Activated naive CD4-positive, alpha-beta T cell treated with Interleukin-2 at 50 U/mL for 16 hours (primary cell): ENCODE results near the gene RNF220.
A peak's percentile ranks its signal among the peaks of the same experiment; 100 is the strongest.

Experiments used
- DNase-seq: peaks from one replicate; pipeline ENCODE4 v3.0.0-alpha.2; 2020

The RNF220 gene

DNA sequence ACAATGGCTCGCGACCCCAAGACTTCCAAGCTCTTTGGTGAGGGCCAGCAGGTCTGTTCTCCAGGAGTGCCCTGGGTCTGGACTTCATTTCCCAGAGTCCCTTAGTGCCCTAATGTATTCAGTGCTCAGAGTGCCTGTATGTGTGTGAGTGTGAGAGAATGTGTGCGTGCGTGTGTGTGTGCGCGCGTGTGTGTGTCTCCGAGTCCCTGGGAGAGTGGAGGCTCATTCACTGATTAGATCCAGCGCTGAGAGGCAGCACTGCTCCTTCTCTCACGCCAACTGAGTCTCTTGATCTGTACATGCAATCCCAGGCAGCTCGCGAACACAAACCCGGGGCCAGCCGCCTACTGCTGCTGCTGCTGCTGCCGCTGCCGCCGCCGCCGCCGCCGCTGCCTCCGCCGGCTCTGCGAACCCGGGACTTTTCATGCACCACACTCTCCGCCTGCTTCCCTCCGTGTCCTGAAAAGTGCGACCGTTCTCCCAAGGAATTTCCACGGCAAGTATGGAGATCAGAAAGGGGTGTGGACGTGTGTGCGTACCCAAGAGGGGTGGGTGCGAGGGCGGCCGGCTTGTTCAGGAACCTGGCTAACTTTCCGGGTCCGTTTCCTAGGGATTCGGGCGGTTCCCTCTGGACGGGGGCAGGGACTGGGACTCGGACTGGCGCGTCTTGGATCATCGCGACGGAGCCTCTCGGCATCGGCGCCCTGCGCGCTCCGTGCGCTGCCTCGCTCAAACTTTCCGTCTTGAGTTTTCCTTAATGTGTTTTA, at the start of gene RNF220:
Gene RNF220 (plus strand): TSS at position 225 of the 767 bp plus-strand sequence.
- peak; percentile 38 for DNase-seq

DNA sequence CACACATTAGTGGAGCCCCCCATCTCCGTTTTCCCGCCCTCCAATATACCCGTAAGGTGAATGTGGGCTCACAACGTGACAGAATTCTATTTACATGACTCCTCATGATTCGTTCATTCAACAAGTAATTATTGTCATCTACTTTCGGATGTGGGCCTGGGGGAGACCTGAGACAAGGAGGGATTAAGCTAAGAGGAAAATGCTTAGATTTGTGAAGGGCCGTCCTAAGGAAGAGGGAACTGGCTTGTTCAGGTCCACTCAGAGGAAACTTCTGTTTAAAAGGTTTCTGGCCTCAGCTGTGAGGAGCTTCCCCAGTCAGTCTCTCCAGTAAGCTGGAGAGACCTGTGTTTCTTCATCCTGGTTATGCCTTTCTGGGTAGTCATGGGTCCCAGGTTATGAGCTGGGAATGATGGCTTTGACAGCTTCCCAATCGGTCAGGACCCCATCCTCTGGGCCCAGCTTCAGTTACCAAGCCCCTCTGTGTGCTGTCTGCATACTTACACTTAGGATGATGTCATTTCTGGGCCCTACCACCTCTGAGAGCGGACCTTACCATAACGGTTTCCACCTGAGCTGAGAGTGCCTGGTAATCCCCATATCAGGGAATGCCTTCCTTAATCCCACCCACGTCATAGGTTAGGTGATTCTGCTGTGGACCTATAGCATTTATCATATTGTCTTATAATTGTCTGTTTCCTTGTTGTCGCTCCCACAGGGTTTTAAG, 49.3 kb upstream of the RNF220 start:
- no peak for DNase-seq

DNA sequence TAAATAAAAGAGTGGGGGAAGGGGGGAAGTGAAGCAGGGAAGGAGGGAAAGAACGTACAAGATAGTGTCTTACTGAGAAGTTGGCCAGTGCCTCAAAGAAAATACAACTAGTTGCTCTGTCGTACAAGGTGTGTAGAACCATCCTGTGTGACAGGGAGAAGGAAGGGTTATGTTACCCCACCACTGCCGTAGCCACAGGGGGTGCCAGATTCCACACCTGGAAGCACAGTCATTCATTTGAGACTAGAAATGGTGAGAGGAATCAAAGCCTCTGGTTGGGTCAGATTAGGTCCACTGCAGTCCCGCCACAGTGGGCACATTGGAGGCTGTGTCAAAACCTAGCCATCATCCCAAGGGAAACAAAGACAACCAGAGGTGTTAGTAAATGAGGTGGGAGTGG, 47.3 kb upstream of the RNF220 start:
- no peak for DNase-seq

DNA sequence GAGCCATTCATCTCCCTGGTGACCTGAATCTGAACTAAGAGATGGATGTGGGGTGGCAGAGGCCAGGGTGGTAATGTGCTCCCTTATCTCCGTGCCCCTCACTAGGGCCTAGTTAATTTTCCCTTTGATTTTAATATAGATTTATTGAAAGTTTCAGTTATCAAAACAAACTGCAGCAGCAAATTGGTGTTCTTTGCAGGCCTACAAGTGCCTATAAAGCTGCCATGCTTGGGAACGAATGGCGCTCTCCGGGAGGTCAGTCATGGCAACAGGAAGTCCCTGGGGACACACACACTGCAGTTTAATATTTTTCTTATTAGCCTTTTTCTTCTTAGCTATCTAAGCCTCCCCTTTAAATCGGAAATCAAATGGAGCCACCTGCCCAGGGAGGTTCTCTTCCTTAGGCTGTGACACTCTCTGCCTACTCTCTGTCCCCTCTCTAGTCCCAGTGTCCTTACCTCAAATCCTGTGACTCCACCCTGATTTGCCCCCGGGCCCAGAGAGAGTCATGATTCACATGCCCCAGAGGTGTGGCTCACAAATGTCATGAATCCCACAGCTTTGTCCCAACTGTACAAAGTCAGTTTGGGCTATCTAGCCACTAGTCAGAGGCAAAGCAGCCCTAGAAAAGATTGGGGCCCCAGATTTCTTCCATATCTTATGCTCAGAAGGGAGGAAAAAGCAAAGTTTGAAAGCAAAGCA, 45.7 kb upstream of the RNF220 start:
- no peak for DNase-seq

DNA sequence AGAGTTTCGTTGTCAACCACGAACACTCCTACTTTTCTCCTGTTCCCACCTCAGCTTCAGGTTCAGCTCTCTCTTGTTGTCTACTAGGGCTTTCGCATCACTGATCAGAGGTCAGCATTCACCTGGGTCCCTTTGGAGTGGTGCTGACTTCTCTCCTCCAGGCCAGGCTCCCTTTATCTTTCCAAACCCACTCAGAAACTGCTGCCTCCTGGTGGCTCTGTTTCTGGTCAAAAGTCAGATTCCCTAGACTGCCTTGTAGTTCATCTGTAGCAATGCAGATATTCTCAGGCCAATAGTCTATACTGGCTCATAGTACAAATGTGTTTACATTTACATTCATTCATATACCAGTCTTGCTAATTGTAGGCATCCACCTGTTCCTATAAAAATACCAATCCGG, 43.6 kb upstream of the RNF220 start:
- DNase-seq: no peak

DNA sequence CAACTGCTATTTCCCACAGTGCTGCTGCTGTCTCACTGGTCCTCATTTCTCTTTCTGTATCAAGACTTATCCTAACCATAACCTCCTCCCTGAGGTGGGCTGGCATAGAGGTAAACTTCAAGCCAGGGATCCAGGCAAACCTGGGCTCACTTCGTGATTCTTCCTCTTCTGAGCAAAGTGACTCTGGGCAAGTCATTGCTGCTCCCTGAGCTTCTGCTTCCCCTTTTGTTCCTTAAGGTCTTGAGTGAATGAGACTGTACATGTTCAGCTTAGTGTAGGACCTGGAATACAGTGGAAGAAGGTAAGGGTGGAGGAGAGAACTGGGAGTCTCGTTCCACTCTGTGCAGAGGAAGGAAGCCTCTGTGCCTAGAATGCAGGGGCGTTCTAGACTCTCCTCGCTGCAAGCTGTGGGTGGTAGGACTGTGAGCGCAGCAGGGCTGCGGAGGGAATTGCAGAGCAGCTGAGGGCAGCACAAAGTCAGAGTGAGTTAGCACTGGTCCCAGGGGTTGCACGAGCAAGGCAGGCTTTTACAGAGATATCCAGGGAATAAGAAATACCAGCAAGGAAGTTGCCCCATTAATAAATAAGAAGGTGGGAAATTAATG, 38.6 kb upstream of the RNF220 start:
- no peak for DNase-seq

DNA sequence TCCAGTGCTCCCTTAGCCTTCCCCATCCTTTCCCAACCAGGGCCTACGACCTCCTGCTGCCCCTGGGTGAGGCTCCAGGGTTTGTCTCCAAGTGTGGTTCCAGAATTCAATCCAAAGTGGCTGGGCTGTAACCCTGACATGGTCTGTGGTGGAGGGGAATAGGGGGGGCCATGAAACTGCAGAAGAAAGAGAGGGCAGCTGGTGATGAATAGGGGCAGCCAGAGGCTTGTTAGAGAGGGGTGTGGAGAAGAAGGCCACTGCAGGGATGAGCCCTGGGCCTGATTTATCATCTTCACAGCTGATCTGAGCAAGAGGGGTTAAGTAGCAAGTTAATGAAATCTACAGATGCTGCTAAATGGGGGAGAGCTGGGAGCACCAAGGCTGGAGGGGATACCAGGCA, 37.1 kb upstream of the RNF220 start:
- no peak for DNase-seq

DNA sequence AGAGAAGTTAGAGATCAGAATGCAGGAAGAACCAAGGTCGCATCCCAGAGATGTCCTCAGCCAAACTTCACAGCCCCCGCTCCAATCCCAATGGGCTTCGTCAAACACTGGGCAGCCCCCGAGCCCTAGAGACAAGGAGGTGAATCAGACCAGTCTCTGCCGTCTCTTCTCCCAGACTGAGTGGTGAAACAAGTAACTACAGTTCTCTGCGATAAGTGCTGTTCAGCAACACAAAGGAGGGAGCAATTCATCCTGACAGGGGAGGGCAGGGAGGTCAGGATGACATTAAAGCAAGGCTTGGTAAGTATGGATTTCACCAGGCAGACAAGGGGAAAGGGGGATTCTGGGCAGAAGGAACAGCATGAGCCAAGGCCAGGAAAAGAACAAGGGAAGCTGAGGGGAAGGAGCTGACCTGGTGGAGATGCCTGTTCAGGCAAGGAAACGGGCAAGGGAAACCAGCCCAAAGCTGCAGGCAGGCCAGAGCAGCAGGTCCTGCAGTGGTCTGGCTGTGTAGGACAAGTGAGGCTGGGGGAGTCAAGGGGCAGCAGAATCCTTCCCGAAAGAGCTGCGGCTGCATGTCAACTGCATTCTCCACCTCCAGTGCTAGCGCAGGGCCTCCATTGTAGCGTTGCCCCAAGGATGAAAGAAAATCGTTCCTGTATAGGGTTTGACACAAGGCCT, 36.4 kb upstream of the RNF220 start:
- no peak for DNase-seq

DNA sequence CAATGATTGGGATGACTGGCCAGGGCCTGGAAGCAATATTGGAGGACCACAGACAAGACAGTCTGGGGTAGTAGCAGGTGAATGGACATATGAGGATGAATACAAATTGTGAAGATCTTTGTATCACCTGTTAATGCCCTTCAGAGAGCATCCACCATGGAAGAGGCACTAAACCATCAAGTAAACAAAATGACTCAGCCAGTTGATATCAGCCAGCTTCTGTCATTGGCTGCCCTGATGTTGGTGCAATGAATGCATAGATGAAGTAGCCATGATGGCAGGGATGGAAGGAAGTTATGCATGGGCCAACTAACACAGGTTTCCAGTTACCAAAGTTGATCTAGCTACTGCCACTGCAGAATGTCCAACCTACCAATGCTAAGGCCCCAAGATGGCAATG, 33.8 kb upstream of the RNF220 start:
- DNase-seq: no peak

DNA sequence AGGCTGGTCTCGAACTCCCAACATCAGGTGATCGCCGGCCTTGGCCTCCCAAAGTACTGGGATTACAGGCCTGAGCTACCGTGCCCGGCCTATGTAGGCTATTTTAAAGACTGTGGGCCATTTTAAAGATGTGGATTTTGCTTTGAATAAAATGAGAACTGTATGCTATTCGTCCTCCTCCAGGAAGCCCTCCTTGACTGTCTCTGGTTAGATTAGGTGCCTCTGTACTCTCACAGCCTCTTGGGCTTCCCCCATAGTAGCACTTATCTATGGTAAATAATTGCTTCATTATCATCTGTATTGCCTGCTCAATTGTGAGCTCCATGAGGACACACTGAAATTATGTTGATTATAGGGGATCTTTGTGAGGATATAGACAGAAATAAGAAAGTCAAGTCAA, 29.5 kb upstream of the RNF220 start:
- no peak for DNase-seq

DNA sequence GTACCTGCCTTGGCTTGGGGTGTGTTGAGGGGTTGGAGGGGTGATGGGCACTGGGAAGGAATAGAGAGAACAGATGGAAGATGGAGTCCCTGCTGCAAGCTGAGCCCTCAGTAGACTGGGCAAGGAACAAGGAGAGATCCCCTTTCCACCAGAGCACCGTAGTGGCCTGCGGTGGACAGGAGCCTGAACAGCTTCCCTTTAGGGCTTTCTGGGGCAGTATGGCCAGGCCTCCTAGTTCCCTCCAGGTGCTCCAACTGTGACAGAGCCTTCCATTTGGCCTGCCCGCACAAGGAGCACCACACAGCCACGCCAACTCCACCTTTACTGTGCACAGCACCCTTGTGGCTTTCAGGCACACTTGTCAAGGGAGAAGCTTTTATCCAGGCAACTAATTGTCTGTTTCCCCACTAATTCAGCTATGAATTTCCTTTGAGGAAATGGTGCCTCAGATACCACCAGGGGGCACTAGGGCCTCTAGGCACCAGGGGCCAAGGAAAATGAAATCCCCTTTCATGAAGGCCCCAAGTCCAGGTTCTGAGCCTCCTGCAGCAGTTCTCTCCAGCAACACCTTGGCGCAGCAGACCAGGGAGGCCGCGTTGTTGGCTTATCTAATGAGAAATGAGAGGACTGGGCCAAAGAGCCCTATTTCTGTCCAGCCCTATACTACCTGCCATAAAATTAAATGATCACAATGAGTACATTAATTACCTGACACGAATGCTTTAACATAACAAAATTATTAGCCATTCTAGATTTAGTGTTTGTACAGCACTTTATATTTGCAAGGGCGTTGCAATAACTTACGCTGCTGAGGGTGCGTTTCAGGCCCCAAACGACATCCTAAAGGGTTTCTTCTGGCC, 26.9 kb upstream of the RNF220 start:
- peak; percentile 33 for DNase-seq

DNA sequence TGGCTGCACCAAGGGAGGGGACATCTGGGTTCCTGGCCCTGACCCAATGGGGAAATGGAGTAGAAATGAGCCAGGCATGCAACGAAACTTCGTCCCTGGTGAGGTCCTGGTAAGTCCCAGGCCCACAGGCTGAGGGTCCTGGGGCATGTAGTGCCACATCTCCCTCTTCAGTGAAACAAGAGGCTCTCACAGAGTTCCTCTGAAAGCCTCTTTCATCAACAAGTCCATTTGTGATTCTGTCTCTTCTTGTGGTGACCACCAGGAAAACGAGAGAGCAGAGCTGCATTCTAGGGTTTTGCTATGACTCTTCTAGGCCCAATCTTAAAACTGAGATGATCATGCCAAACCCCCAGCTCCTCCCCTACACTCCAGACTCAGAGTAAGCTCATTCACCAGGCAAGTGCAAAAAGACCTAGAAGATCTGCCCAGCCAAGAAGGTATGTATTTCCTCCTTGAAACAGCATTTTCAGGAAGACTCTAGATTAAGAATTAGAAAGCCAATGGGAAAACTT, 24.3 kb upstream of the RNF220 start:
- no peak for DNase-seq

DNA sequence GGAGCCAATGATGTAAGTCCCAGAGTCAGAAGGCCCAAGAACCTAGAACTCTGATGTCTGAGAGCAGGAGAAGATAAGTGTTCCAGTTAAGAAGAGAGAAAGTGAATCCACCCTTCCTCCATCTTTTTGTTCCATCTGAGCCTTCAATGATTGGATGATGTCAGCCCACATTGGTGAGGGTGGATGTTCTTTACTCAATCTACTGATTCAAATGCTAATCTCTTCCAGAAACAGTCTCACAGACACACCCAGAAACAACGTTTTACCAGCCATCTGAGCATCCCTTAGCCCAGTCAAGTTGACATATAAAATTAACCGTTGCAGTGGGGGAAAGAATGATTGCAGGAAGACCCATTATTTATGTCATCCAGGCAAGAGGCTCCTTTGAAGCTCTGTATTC, 16.5 kb upstream of the RNF220 start:
- DNase-seq: no peak

DNA sequence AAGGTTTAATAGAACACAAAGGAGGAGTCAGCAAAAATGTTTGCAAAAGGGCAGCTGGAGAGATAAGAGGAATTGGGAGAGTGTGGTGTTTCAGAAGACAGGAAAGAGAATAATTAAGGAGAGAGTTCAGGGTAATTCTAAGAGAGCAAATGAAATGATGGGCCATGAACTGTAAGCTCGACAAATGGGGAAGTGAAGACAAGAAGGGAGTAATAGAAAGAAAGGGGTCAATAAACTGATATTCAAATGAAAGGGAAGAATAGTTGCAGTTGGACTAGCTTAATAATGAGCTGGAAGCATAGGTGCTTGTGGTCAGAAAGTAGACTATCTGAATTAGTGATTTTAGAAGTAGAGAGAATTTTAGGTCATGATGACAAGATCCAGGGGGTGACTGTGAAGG, 15.6 kb upstream of the RNF220 start:
- DNase-seq: no peak

DNA sequence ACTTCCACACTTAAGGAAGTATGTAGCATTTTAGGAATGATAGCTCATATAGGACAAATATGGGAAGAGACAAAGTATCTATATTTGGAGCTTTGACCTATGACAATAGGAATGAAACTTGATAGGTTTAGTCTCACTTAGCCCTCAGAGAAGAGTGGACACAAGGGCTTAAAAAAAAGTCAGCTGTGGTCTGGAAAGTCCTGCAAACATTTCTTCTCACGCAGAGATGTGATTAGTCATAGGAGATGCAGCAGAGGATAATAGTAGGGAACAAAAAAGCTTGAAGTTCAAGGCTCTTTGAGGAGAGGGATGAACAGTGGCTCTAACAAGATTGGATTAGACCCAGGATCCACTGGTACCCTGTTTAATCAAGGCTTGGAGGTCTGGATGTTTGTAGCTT, 14.8 kb upstream of the RNF220 start:
- DNase-seq: no peak

DNA sequence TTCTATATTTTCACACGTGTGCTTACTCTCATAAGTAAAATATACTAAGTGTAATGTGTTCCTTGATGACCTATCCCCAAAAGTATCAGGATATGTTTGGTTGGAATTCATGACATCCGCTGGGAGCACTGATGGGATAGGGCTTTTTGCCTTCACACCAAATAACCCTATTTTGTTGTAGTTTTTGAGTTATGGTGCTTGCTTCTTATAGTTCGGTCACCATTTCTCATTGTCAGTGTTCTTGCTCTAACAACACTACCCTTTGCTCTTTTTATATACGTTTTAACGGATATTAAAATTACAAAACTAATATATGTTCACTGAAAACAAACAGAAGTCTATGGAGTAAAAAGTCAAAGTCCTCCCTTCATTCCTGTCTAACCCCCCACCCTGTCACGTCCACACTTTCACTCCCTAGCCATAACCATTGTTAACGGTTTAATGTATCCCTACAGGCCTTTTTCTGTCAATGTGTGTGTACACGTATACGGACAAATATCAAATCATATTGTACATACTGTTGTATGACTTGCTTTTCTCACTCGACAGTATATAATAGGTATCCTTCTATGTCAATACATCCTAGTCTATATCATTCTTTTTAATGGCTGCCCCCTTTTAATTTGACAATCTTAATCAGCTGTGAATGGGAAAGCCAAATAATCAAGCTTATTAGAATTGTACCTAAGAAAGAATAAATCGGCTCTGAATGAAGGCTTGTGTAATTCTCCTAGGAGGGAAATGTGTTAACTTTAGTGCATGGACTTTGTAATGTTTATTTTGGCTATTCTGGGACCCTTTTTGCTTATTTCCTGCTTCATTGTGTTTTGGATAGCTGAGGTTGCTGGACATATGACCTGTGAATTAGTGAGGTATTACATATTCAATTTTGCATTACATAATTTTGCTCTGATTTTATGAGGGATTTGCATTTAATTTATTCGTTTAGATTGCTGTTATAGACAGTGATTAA, 3.5 kb upstream of the RNF220 start:
- DNase-seq: no peak

DNA sequence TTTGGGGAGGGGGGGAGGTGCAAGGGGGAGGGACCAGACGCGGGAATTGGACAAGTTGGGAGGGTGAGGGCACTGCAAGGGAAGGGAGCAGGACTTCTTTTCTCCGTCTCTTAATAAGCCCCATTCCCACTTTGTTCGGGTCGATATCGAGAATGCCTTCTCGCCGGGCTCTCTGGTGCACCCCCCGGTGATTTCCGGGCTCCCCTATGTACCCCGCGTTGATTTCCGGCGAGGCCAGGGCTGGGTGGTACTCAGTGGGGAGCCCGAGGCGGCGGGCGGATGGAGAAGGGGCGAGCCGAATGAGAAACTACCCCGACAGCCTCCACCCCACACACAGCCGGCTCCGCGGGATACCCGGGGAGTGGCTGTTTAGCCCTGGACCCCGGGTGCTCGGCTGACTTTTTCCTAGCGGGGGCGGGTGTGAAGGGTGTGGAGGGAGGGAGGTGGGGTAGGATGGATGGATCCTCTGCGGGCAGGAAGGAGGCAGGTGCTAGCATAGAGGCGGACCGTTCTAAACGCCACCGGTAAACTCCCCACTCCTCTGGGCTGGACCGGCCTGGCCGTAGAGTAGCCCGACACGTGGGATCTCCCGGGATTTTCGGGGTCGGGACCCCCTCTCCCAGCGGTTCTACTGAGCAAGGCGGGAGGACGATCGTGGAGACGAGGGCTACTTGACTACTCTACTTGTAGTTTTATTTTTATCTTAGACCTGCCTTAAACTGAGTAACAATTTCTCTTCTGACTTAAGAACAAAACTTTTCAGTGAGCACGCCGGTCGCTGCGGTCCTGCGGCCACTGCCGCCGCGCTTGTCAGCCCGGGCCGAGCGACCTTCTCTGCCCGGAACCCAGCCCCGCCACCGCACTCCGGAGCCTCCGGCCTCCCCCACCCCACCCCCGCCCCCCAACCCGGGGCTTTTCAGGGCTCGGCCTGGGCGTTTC, 1.0 kb downstream of the RNF220 start:
- DNase-seq: peak; percentile 17

DNA sequence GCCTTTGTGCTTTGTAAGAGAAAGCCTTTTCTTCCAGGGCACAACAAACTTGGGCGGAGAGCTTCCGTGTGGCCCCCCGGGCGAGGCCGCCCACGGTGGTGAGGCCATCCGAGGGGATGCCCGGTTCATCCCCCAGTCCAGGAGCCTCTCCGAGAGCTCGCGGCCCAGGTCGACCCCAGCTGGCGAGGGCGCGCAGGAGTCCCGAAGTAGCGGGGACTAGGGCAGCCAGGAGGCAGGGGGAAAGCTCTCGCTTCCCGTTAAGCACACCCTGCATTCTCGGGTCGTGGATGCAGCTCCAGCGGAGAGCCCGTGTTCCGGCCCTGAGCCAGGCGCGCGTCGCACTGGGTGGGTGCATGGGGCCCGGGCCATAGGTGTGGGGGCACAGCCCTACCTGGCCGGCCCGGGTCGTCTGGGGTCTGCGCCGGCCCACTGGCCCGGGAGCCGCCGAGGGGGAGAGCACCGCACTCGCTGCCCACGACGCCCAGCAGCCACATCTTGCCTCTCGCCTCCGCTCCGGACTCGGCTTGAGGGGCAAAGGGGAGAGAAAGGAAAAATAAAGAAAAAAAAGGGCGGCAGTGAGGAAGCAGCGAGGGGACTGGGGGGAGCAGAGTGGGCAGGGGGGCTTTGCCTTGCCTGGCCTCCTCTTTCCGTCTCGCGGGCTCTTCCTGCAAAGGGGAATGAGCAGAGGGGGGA, 1.8 kb downstream of the RNF220 start:
- DNase-seq: peak; percentile 4
